GM12878 (cell line): ENCODE data around the gene ZFP82. TPM values are rescaled to one million over a fixed set of nuclear protein-coding genes. Genes with fewer than 3 reads are reported as not detected.

Experiments used
- ATAC-seq: fragments of 200-7000 bp; cut with Tn5 transposase; 3 replicates; pipeline ENCODE4 v1.9.1; 2020; ENCODE audit warnings: mild to moderate bottlenecking, moderate library complexity
- BruUV-seq: library from RNA; stranded (reverse); fragments of 400-500 nt; replicated peaks from 2 replicates; lab custom pipeline; 2021; lab: Mats Ljungman, UMichigan
- CTCF ChIA-PET: fragments of 300-600 bp; sonication (Branson Sonifier 250); formaldehyde crosslinking; extraction: SDS; loops from one replicate; lab custom pipeline; 2021; ENCODE audit warnings: inconsistent platforms; lab: Yijun Ruan, JAX
- POLR2A ChIA-PET: fragments of 350-600 bp; formaldehyde crosslinking; extraction: SDS; loops from one replicate; lab custom pipeline; 2021; ENCODE audit warnings: inconsistent platforms; lab: Charles Lee
- RAD21 ChIA-PET: fragments of 300-600 bp; sonication (Branson Sonifier 250); formaldehyde crosslinking; loops from one replicate; lab custom pipeline; 2023; ENCODE audit warnings: antibody characterized with exemption; ENCODE audit not compliant: unreplicated experiment; lab: Charles Lee
- SMC1A ChIA-PET: fragments of 300-600 bp; sonication (Branson Sonifier 250); formaldehyde crosslinking; loops from one replicate; lab custom pipeline; 2023; ENCODE audit not compliant: unreplicated experiment, uncharacterized antibody; lab: Charles Lee
- DNase-seq: peaks from one replicate; pipeline ENCODE4 v3.0.0-alpha.2; 2011; ENCODE audit warnings: low read depth, low spot score
- FAIRE-seq: peaks from 3 replicates; lab custom pipeline; 2011; peaks lifted over from hg19 to GRCh38; lab: Jason Lieb, UNC
- H2AFZ ChIP-seq: 2 replicates; pipeline ENCODE4 v1.6.0; 2011; ENCODE audit warnings: low read depth, low read length, control low read depth; ENCODE audit not compliant: control insufficient read depth
- H3K27ac ChIP-seq: 2 replicates; pipeline ENCODE4 v1.5.1; 2011; ENCODE audit warnings: control low read depth; ENCODE audit not compliant: control insufficient read depth, insufficient read depth
- H3K27me3 ChIP-seq, 2 experiments: replicated peaks in 1 of 2; 2 replicates each; pipeline versions ENCODE4 v1.6.0 to v1.6.1; 2011; ENCODE audit warnings: low read length in 1 of 2; ENCODE audit not compliant: control insufficient read depth in 2 of 2, insufficient read depth in 2 of 2
- H3K36me3 ChIP-seq, 2 experiments: 2 replicates each; pipeline ENCODE4 v1.5.1; 2011; ENCODE audit warnings: low read length in 1 of 2; ENCODE audit not compliant: control insufficient read depth in 2 of 2, insufficient read depth in 2 of 2
- H3K4me1 ChIP-seq: 2 replicates; pipeline ENCODE4 v1.6.1; 2011; ENCODE audit warnings: mild to moderate bottlenecking, low read length, moderate library complexity, mixed read lengths; ENCODE audit not compliant: control insufficient read depth, insufficient read depth
- H3K4me2 ChIP-seq: 2 replicates; pipeline ENCODE4 v1.6.0; 2011; ENCODE audit warnings: control low read depth; ENCODE audit not compliant: control insufficient read depth, insufficient read depth
- H3K4me3 ChIP-seq: fragments of 200-600 bp; sonication (generic); 2 replicates; pipeline ENCODE4 v1.5.1; 2016
- H3K79me2 ChIP-seq: 2 replicates; pipeline ENCODE4 v1.6.0; 2011; ENCODE audit warnings: low read length; ENCODE audit not compliant: control insufficient read depth, insufficient read depth
- H3K9ac ChIP-seq: 2 replicates; pipeline ENCODE4 v1.8.0; 2011; ENCODE audit warnings: low read length, control low read depth, mixed read lengths; ENCODE audit not compliant: control insufficient read depth, insufficient read depth
- H3K9me3 ChIP-seq: replicated peaks from 3 replicates; pipeline ENCODE4 v1.5.1; 2011; ENCODE audit warnings: mild to moderate bottlenecking, low read length; ENCODE audit not compliant: control insufficient read depth, insufficient read depth
- H4K20me1 ChIP-seq: 2 replicates; pipeline ENCODE4 v1.6.0; 2011; ENCODE audit not compliant: control insufficient read depth, insufficient read depth
- ASH2L ChIP-seq: fragments of 300-600, 200-600 bp; sonication (generic); IDR thresholded peaks from 2 replicates; pipeline ENCODE4 v1.6.1; 2017; ENCODE audit warnings: low read depth, mild to moderate bottlenecking, borderline replicate concordance
- BCL11A ChIP-seq: IDR thresholded peaks from 2 replicates; pipeline ENCODE4 v1.6.1; 2011; ENCODE audit warnings: low read depth, low read length
- CREM ChIP-seq: IDR thresholded peaks from 2 replicates; pipeline ENCODE4 v1.6.1; 2014; ENCODE audit warnings: antibody characterized with exemption, low read depth
- ETV6 ChIP-seq, 2 experiments: fragments of 450-650 bp in 1 of 2; IDR thresholded peaks in 1 of 2; conservative IDR thresholded peaks in 1 of 2; 2 replicates each; pipeline ENCODE4 v1.6.1; 2014; ENCODE audit warnings: antibody characterized with exemption in 1 of 2, borderline replicate concordance in 1 of 2, low read depth in 1 of 2, mild to moderate bottlenecking in 1 of 2, moderate library complexity in 1 of 2
- PAX5 ChIP-seq: IDR thresholded peaks from 2 replicates; pipeline ENCODE4 v1.6.1; 2011; ENCODE audit warnings: low read depth, low read length, borderline replicate concordance
- PAX8 ChIP-seq: fragments of 450-650 bp; IDR thresholded peaks from 2 replicates; pipeline ENCODE4 v1.6.1; 2017; ENCODE audit warnings: mild to moderate bottlenecking, moderate library complexity
- RAD21 ChIP-seq: IDR thresholded peaks from 2 replicates; pipeline ENCODE4 v1.6.1; 2011; ENCODE audit warnings: mild to moderate bottlenecking, low read depth, low read length, moderate library complexity; ENCODE audit not compliant: insufficient read depth
- RELA ChIP-seq: fragments of 450-650 bp; IDR thresholded peaks from 2 replicates; pipeline ENCODE4 v1.8.0; 2014; ENCODE audit warnings: borderline replicate concordance; ENCODE audit not compliant: partially characterized antibody
- ZNF217 ChIP-seq: fragments of 450-650 bp; IDR thresholded peaks from 2 replicates; pipeline ENCODE4 v1.6.1; 2017; ENCODE audit warnings: antibody characterized with exemption, mild to moderate bottlenecking
- WGBS: methylation state at CpG from one replicate; pipeline ENCODE4 v1.1.6; 2016; ENCODE audit warnings: low lambda C conversion rate; ENCODE audit not compliant: insufficient replicate concordance, insufficient coverage; ENCODE audit errors: missing lambda C conversion rate; 5-methylcytosine and 5-hydroxymethylcytosine counted together
- in situ Hi-C: fragments of 300-500 bp; cut with MboI; formaldehyde crosslinking; loops from 9 replicates; pipeline ENCODE4 v1.14.3; 2018; ENCODE audit warnings: mixed read lengths
- intact Hi-C: fragments of 100-400 bp; cut with micrococcal nuclease; formaldehyde crosslinking; loops from one replicate; pipeline ENCODE4 v1.14.2; 2022; ENCODE audit not compliant: unreplicated experiment
- polyA plus RNA-seq, 11 experiments: library from polyadenylated mRNA; depleted of rRNA in 4 of 11; unstranded in 6 of 11; stranded (reverse) in 5 of 11; fragments of >200 nt; fragmentation: Nextera tagmentation in 4 of 11; fragmentation: Illumina TruSeq in 1 of 11; extraction: Ambion mirVana in 4 of 11; extraction: Trizol in 1 of 11; gene quantifications; 1 replicate in 1 of 11; 2 replicates in 10 of 11; pipeline versions ENCODE4 v1.2.1 to v1.2.3, GENCODE V29; 2011 to 2016; ENCODE audit warnings: inconsistent platforms in 2 of 11, missing spikeins in 2 of 11, low read depth in 1 of 11
- total RNA-seq, 4 experiments: library from RNA; depleted of rRNA in 3 of 4; stranded (reverse); fragments of >200 nt in 3 of 4; fragmentation: Illumina TruSeq in 1 of 4; extraction: Trizol in 1 of 4; gene quantifications; 2 replicates each; pipeline versions ENCODE4 v1.2.1 to v1.2.3, GENCODE V29; 2013 to 2021
- TF ChIP-seq, protein P1 (sequence below): fragments of 450-650 bp; IDR thresholded peaks from 2 replicates; pipeline ENCODE4 v1.6.1; 2017; ENCODE audit warnings: mild to moderate bottlenecking

ZFP82 gene
- total and polyA plus RNA-seq, 10 of the 15 experiments (the other 5 are each of a cell fraction or from before 2014, with no cell fraction given) = 2.0 to 5.4 (median 2.3) TPM

DNA sequence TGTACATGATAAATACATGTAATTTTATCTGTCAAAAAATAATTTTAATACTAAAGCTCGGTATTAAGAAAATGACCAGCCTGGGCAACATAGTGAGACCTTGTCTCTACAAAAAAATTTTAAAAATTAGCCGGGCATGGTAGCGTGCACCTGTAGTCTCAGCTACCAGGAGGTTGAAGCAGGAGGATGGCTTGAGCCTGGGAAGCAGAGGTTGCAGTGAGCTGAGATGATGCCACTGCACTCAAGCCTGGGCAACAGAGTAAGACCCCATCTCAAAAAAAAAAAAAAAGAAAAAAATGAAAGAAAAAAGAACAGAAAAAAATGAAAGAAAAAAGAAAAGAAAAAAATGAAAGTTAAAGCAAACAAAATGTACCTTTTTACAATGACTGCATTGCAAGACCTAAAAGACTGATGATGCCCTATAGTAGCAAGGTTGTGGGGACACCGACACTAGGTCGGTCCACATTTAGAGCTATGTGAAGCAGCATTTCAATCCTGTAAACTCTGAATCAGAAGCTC, 44.7 kb downstream of the ZFP82 start:
- TF ChIP-seq RAD21 = no peak
- ChIA-PET RAD21 (no interaction called here), CTCF (no interaction called here), SMC1A (no interaction called here), POLR2A (interaction anchor here (0.6 kb wide), 1 partner anchor 1335 kb away, joined by 3 read pairs; no protein-coding TSS in a partner anchor)
- no TSS peak for BruUV-seq
- Histone ChIP-seq H3K4me2 (no peak overlapping the region), H3K4me1 (no peaks in the 10 kb centered on the region), H3K9ac (no peak overlapping the region), H2AFZ (no peak overlapping the region), H3K4me3 (no peak overlapping the region), H3K9me3 (peaks cover 7% of the 10 kb centered on the region; the same call in 2 of the 3 replicates), H3K27me3 (no peaks in the 10 kb centered on the region), H4K20me1 (no peaks in the 10 kb centered on the region), H3K79me2 (no peaks in the 10 kb centered on the region), H3K36me3 (no peaks in the 10 kb centered on the region), H3K27ac (no peak overlapping the region)
- intact Hi-C loops = no loop called here
- WGBS = 94% methylated on average over 5 of the region's 5 CpGs
- no peak for DNase-seq
- in situ Hi-C loops = loop anchor here (25.0 kb wide), 1 partner anchor 1411 kb away; the partner anchor contains the start of gene ZNF792
- no peak for ATAC-seq
- FAIRE-seq = no peak

DNA sequence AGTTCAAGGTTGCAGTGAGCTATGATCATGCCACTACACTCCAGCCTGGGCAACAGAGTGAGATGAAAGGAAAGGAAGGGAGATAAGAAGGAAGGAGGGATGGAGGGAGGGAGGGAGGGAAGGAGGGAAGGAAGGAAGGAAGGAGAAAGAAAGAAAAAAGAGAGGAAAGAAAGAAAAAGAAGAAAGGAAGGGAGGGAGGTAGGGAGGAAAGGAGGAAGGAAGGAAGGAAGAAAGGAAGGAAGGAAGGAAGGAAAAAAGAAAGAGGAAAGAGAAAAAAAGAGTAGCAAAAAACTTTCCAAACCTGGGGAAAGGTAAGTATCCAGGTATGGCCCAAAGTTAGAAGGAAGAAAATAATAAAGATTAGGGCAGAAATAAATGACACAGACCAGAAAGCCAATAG, 46.6 kb downstream of the ZFP82 start:
- no peak overlapping the region for H3K27ac ChIP-seq
- peaks cover 7% of the 10 kb centered on the region for H3K9me3 ChIP-seq
- no peaks in the 10 kb centered on the region for H3K79me2 ChIP-seq
- FAIRE-seq = no peak
- H3K9ac ChIP-seq = no peak overlapping the region
- no peaks in the 10 kb centered on the region for H3K27me3 ChIP-seq
- no peak overlapping the region for H2AFZ ChIP-seq
- POLR2A ChIA-PET = no interaction called here
- TF ChIP-seq ETV6 (conservative IDR thresholded peaks at IDR 0.05 in 1 of 2, IDR thresholded peaks at IDR 0.05 in 1 of 2; ENCODE audit: borderline replicate concordance in 1 of 2, low read depth in 1 of 2) = no peak
- TF ChIP-seq ASH2L = no peak
- TF ChIP-seq, protein P1, sequence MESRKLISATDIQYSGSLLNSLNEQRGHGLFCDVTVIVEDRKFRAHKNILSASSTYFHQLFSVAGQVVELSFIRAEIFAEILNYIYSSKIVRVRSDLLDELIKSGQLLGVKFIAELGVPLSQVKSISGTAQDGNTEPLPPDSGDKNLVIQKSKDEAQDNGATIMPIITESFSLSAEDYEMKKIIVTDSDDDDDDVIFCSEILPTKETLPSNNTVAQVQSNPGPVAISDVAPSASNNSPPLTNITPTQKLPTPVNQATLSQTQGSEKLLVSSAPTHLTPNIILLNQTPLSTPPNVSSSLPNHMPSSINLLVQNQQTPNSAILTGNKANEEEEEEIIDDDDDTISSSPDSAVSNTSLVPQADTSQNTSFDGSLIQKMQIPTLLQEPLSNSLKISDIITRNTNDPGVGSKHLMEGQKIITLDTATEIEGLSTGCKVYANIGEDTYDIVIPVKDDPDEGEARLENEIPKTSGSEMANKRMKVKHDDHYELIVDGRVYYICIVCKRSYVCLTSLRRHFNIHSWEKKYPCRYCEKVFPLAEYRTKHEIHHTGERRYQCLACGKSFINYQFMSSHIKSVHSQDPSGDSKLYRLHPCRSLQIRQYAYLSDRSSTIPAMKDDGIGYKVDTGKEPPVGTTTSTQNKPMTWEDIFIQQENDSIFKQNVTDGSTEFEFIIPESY = no peak
- TF ChIP-seq BCL11A = no peak
- TF ChIP-seq PAX8 = no peak
- TF ChIP-seq ZNF217 = no peak
- no peak for TF ChIP-seq RELA
- no peak for TF ChIP-seq CREM
- no peak for TF ChIP-seq PAX5
- H3K4me3 ChIP-seq = no peak overlapping the region
- ATAC-seq = no peak
- RAD21 ChIA-PET = no interaction called here
- in situ Hi-C loops (loop anchor here (25.0 kb wide), 1 partner anchor 1410 kb away; the partner anchor contains the start of gene ZNF792), intact Hi-C loops (no loop called here)
- no peak overlapping the region for H3K4me2 ChIP-seq
- no peaks in the 10 kb centered on the region; a peak in 1 of 4 replicates for H3K36me3 ChIP-seq
- SMC1A ChIA-PET = no interaction called here
- no TSS peak for BruUV-seq
- no peaks in the 10 kb centered on the region for H4K20me1 ChIP-seq
- H3K4me1 ChIP-seq = no peaks in the 10 kb centered on the region
- CTCF ChIA-PET = no interaction called here
- DNase-seq = no peak
